ENCODE measurements around the gene DNM1L.

DNM1L gene

DNA sequence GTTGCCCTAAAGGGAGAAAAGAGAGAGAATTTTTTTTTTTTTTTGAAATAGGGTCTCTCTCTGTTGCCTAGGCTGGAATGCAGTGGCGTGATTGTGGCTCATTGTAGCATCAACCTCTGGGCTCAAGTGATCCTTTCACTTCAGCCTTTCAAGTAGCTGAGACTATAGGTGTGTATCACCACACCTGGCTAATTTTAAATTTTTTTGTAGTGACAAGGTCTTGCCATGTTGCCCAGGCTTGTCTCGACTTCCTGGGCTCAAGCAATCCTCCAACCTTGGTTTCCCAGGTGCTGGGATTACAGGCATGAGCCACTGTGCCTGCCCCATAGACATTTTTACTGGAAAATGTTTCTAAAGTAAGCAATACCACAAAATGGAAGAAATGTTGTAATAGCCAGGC lies 39.8 kb downstream of the DNM1L start:
- TF ChIP-seq, protein P1, sequence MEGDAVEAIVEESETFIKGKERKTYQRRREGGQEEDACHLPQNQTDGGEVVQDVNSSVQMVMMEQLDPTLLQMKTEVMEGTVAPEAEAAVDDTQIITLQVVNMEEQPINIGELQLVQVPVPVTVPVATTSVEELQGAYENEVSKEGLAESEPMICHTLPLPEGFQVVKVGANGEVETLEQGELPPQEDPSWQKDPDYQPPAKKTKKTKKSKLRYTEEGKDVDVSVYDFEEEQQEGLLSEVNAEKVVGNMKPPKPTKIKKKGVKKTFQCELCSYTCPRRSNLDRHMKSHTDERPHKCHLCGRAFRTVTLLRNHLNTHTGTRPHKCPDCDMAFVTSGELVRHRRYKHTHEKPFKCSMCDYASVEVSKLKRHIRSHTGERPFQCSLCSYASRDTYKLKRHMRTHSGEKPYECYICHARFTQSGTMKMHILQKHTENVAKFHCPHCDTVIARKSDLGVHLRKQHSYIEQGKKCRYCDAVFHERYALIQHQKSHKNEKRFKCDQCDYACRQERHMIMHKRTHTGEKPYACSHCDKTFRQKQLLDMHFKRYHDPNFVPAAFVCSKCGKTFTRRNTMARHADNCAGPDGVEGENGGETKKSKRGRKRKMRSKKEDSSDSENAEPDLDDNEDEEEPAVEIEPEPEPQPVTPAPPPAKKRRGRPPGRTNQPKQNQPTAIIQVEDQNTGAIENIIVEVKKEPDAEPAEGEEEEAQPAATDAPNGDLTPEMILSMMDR (IDR thresholded peaks at IDR 0.05): no peak

GRCh38 chr12:32726286-32726685 lies 47.2 kb downstream of the DNM1L start:
- TF ChIP-seq, protein P1 (IDR thresholded peaks at IDR 0.05): no peak

- TF ChIP-seq, protein P1 (IDR thresholded peaks at IDR 0.05): no peak
These were observed 48.1 kb downstream of the DNM1L start for GRCh38 chr12:32727237-32727636.

GRCh38 chr12:32734952-32735351 lies 55.9 kb downstream of the DNM1L start:
- TF ChIP-seq, protein P1 (IDR thresholded peaks at IDR 0.05): no peak

- TF ChIP-seq, protein P1 (IDR thresholded peaks at IDR 0.05): no peak
These were observed 57.3 kb downstream of the DNM1L start for GRCh38 chr12:32736445-32736844.

GRCh38 chr12:32737715-32738114 lies 58.6 kb downstream of the DNM1L start:
- TF ChIP-seq, protein P1 (IDR thresholded peaks at IDR 0.05): no peak

GRCh38 chr12:32739279-32739678 lies 60.2 kb downstream of the DNM1L start:
- TF ChIP-seq, protein P1 (IDR thresholded peaks at IDR 0.05): no peak

- TF ChIP-seq, protein P1 (IDR thresholded peaks at IDR 0.05): no peak
These were observed 63.0 kb downstream of the DNM1L start for GRCh38 chr12:32742133-32742532.
